Measurements from ENCODE around the gene CIB4. TPM values are rescaled to one million over a fixed set of nuclear protein-coding genes. Genes with fewer than 3 reads are reported as not detected.

The CIB4 gene
- 0.44 to 0.93 TPM (median 0.52 TPM) in 3 of 5 replicates, not detected in the others for total RNA-seq (2022; extraction: Qiagen RNA extraction; ENCODE audit: low read depth)

GRCh38 chr2:26640781-26641564 lies at the start of gene CIB4:
CIB4 (minus strand) TSS chr2:26641366; CDS start chr2:26641314, 52 bp downstream.

Other genes with a start within 250 kb of the CIB4 start
- gene DRC1, start 239.4 kb downstream of the CIB4 start, total RNA-seq (2022; extraction: Qiagen RNA extraction; ENCODE audit: low read depth) = 0.11 to 0.21 TPM (median 0.18 TPM) in 4 of 5 replicates, not detected in the other
- gene OTOF, start 163.2 kb downstream of the CIB4 start, total RNA-seq (2022; extraction: Qiagen RNA extraction; ENCODE audit: low read depth) = 0.06 to 0.21 TPM (median 0.07 TPM) in 5 replicates
- 0.38 to 0.97 TPM (median 0.79 TPM) in 5 replicates for gene KCNK3, start 51.4 kb upstream of the CIB4 start, total RNA-seq (2022; extraction: Qiagen RNA extraction; ENCODE audit: low read depth)
- 30.8 to 39.4 TPM (median 38.7 TPM) in 5 replicates for gene SLC35F6, start 122.9 kb upstream of the CIB4 start, total RNA-seq (2022; extraction: Qiagen RNA extraction; ENCODE audit: low read depth)
- 46.7 to 57.0 TPM (median 49.9 TPM) in 5 replicates for gene CENPA, start 144.7 kb upstream of the CIB4 start, total RNA-seq (2022; extraction: Qiagen RNA extraction; ENCODE audit: low read depth)
- 3.1 to 7.5 TPM (median 4.4 TPM) in 5 replicates for gene DPYSL5, start 206.8 kb upstream of the CIB4 start, total RNA-seq (2022; extraction: Qiagen RNA extraction; ENCODE audit: low read depth)